SK-N-SH treated with all-trans-retinoic acid at 6 μM for 48 hours (cell line): ENCODE measurements around the gene CPNE8.

Source experiments
- ARNTL ChIP-seq: fragments of 450-650 bp; formaldehyde crosslinking; IDR thresholded peaks from 2 replicates; pipeline ENCODE4 v1.5.0; 2020; ENCODE audit warnings: low read depth, mild to moderate bottlenecking, moderate library complexity, borderline replicate concordance
- ISL1 ChIP-seq: fragments of 250-450 bp; sonication (Bioruptor Pico); IDR thresholded peaks from 2 replicates; pipeline ENCODE4 v2.1.2; 2022; ENCODE audit warnings: mild to moderate bottlenecking, moderate library complexity
- OSR1 ChIP-seq: fragments of 250-450 bp; sonication (Bioruptor Pico); IDR thresholded peaks from 2 replicates; pipeline ENCODE4 v1.8.0; 2022; ENCODE audit warnings: moderate library complexity, mild to moderate bottlenecking, inconsistent platforms
- PPARA ChIP-seq: fragments of 250-450 bp; sonication (Bioruptor Pico); IDR thresholded peaks from 2 replicates; pipeline ENCODE4 v1.5.0; 2020; ENCODE audit warnings: mild to moderate bottlenecking, borderline replicate concordance
- RARB ChIP-seq: fragments of 250-450 bp; sonication (Bioruptor Pico); IDR thresholded peaks from 2 replicates; pipeline ENCODE4 v1.8.0; 2021; ENCODE audit warnings: mild to moderate bottlenecking, moderate library complexity
- TSHZ2 ChIP-seq: fragments of 250-450 bp; sonication (Bioruptor Pico); IDR thresholded peaks from 2 replicates; pipeline ENCODE4 v1.5.0; 2020; ENCODE audit warnings: mild to moderate bottlenecking, moderate library complexity
- ZC3H10 ChIP-seq: fragments of 250-450 bp; sonication (Bioruptor Pico); IDR thresholded peaks from 2 replicates; pipeline ENCODE4 v1.5.1; 2021; ENCODE audit warnings: mild to moderate bottlenecking, moderate library complexity
- ZFP30 ChIP-seq: fragments of 450-650 bp; formaldehyde crosslinking; IDR thresholded peaks from 2 replicates; pipeline ENCODE4 v1.5.0; 2022; ENCODE audit warnings: mild to moderate bottlenecking, moderate library complexity
- ZNF565 ChIP-seq: fragments of 450-650 bp; formaldehyde crosslinking; conservative IDR thresholded peaks from 2 replicates; pipeline ENCODE4 v1.5.0; 2020; ENCODE audit warnings: low read depth, mild to moderate bottlenecking, moderate library complexity
- ZNF8 ChIP-seq: fragments of 450-650 bp; formaldehyde crosslinking; IDR thresholded peaks from 2 replicates; pipeline ENCODE4 v1.5.0; 2020; ENCODE audit warnings: mild to moderate bottlenecking, moderate library complexity

- TF ChIP-seq PPARA (CRISPR knock-in tag) (no peak), RARB (CRISPR knock-in tag) (no peak), ZNF565 (CRISPR knock-in tag) (no peak), ZNF8 (no peak), ZC3H10 (CRISPR knock-in tag) (no peak), TSHZ2 (CRISPR knock-in tag) (no peak), ZFP30 (no peak), ARNTL (CRISPR knock-in tag) (no peak), OSR1 (no peak), ISL1 (CRISPR knock-in tag) (0 out of 2 replicates have a peak, but pooled peaks have one; percentile 7)
These were observed 2.0 kb upstream of the CPNE8 start for GRCh38 chr12:38907201-38907923.
